CD4-positive, alpha-beta T cell treated with Interleukin-1 beta for 1 hour (primary cell): ENCODE data around the gene KCNMB2.
"Not testable (repeated sequence)": the region's sequence is repeated elsewhere in the genome, so short reads cannot be mapped to it uniquely, and the experiment has no call there.

Source experiments
- DNase-seq, 2 donors: peaks; one replicate each; pipeline ENCODE4 v3.0.0-alpha.2; 2020 to 2022

The KCNMB2 gene

DNA sequence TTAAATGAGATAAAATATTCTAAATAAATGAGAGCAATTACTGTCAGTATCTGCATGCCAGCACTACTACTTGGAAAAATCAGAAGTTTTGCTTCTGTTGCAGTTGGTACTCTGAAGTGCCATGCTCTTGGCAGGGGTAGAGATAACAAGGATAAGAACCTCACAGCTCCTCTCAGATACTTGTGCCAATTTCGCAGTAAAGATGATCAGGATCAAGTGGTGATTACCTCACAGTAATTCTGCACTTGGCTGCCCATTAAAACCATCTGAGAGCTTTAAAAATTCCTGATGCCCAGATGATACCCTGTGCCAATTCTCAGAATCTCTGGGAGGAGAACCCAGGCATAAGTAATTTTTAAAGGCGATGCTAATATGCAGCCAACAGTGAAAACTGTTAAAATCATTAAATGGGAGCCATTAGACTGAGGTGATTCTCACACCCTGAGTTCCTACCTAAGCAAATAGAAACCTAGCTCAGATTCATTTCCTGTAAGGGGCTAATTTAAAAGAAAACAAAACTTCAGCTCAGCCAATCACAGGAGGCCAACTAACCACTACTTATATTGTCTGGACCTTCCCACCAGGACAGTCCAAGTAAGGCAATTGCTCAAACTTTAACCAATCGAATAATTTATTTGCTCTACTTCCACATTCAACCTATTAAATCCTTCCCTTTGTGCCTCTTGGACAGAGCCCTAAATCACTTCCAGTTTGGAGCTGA lies 171.2 kb downstream of the KCNMB2 start:
- no peak for DNase-seq

DNA sequence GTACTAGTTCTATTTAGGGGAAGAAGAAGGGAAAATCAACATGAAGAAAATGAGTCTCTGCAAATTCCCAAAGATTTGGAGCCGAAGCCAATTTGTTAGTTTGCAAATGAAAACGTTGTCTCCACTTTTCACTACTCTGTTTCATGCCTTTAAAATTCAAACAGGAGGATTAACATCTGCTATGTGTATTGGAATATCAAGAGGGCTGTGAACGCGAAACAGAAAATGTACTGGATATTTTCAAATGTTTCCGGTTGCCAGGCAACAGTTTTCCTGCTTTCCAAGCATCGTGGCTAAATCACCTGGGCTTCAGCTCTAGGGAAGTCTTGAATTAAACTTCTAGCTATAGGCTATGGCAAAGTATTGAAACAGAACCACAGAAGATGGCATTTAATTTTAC lies 172.8 kb downstream of the KCNMB2 start:
- DNase-seq = no peak

DNA sequence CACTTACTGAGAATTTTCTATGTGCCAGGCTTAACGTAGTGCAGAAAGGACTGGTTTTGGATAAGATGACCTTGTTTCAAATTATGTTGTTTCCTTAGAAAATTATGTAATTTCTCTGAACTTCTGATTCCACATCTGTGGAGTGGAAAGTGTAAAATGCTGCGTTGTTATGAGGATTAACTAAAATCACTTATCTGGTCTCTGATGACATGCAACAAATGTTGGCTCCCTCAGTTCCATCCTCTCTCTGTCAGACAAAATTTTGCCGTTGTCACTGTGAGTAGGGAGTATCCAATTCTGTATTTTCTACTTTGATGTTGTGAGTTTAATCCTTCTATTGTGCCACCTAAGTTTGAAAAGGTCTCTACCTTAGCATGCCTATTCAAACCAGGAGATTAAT lies 175.5 kb downstream of the KCNMB2 start:
- DNase-seq = no peak

DNA sequence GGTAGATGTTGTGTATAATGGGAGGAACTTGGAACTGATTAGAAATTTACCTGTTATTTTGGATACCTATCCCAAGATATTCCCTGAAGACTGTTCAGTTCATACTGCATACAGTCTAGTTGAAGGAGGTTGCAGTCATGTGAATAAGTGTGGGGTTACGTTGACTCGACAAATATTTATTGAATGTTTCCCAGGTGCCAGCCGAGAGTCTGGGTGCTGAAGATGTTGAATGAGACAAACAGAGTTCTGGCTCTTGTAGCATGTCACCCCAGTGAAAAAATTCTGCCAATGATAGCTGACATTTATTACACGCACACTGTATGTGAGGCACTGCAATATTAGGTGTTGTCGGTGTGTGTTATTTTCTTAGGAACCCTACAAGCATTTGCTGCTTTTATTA lies 176.0 kb downstream of the KCNMB2 start:
- DNase-seq = no peak

DNA sequence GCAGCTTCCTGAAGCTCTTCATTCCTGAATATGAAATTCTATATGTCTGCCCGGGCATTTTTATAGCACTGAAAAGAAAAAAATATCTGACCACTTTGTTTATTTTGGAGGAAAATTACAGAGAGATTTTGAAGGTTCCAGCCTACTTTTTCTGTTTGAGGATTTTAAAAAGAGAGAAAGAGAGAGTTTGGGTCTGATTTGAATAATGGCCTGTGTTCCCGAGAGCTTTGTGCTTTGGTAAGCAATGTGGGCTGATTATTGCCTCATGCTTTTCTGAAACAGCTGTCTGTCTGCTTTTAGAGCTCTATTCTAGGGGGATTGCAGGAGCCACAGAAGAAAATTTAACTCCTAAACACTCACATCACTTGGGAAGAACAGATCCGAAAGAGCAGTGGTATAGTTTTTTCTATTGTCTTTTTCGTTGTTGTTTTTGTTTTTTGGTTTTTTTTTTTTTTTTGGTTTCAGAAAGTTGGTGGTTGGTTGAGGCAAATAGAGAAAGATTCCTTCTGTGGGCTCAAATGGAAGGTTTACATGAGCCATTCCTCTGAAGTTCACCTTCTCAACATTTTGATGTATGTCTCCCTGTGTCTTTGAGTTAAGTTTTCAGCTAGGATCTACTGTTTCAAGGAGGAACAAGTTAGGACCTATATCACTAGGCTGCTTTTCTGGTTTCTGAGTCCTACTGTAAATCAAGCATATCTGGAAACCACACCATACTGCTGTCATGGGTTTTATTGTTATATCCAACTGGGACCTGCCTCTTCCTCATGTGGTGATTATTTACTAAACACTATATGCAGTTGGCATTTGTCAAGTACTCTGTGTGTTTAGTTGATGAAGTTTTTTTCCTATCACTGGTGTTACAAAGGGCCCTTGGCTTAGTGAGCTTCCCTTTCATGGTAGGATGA lies 178.9 kb downstream of the KCNMB2 start:
- no peak for DNase-seq

DNA sequence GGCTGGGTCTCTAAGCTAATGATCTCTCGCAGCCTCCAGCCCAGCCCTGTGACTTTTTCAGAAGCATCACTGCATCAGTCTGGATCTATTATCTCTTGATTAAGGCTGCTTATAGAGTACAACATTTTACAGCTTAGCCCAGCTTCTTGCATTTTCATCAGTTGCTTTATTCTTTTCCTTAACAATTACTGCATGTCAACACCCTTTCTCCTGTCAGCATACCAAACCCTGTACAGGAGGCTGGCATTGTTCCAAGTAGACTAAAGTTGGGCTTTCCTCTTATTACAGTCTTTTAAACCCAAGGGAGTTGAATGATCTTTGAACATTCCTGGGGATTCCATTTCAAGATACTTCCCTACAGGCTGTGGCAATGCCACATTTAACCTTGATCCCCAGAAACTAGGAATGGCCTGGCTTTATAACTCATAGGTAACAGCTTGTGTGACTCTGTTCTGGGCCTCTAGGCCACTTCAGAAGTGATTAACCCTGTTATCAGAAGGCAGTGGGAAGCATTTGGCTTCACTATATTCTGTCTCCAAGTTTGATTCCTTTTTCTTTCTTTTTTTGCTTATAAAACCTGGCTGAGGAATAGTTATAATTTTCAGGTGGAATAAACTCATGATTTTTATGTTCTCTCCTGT lies 182.9 kb downstream of the KCNMB2 start:
- DNase-seq = no peak

DNA sequence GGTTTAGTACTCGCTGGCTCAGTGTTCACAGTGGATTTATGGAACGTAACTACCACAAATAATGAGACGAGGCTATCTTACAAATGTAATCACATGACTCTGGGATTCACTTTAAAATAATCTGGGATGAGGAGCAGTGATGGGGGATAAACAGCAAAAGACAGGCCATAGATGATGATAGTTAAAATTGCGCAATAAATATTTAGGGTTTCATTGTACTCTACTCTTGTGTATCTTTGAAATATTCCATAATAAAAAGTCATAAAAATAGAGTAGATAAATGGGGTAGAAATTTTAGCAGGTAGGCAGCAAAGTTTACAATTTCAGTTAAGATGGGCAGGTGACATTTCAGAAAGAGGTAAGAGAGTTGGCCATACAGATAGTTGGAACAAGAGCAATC lies 196.6 kb downstream of the KCNMB2 start:
- no peak for DNase-seq

DNA sequence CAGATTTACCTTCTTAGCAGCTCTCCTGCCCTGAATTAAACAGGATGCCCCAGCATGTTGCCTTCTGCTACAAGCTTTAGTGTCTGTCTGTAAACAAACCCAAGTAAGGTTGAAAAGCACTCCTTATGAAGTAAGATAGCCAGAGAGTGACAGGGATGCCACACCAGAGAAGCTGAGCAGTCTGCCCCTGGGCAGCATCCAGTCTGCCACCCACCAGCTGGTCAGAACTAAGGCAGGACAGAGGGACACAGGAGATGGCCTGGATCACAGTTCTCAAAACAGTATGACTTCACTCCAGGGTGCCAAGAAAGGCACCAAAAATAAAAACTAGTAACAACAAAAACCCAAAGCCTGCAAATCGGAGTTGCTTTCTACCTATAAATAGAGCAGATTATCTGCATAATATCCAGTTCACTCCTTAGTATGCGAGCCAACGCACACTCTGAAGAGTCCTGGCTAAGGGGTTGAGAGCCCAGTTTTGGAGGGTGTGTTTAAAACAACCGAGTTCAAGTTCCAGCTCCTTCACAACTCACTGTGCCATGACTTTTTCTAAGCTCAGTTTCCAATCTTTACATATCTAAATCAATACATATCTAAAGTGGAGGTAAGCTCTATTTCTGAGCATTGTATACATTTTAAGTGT lies 198.9 kb downstream of the KCNMB2 start:
- DNase-seq = no peak

DNA sequence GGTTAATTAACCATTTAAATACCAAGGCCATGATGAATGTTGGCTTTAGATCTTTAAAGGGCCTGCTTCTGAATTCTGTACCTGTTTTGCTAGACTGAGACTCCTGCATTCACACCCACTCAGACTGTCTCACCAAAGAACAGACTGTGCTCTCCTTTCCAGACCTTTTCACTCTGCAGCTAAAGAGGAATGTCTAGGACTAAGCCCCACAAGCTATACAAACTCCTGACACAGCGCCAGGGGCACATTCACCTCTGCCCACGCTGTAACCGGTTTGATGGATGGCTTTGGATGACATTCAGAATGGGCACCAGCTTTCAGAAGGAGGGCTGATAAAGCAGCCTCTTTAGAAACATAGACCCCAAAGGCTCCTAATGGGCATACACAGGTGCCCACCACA lies 200.1 kb downstream of the KCNMB2 start:
- no peak for DNase-seq

DNA sequence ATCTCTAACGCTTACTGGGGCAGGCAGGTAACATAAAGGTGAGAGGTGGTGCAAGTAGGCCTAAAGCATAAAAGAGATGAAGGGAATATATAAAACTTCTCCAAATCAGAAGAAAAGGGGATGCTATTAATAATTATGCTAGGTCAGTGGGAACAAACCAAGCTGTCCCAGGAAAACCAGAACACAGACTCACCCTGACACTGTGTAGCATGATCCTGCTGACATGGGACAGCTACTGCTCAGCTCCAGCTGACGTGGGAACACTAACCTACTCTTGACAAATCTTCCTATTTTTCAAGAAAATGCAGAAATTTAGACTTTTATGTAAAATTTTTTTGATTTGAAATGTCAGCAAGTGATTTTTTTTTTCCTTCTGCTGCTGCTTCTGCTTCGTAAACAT lies 203.5 kb downstream of the KCNMB2 start:
- DNase-seq = no peak

DNA sequence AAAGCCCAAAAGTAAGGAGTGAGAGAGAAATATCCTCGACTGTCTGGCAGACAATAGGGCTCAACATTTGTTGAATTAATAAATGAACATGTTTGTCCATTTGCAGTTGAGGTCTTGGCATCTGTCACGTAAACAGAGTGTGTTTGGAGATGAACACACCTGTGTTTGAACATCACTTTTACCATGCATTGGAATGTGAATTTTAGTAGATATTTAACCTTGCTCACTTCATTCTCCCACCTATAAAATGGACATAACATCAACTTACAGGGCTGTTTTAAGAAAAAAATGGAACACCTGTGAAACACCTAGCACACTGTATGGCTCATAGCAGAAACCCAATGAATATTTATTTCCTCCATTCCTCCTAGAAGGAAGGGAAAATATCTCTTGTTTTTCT lies 204.8 kb downstream of the KCNMB2 start:
- DNase-seq = no peak

DNA sequence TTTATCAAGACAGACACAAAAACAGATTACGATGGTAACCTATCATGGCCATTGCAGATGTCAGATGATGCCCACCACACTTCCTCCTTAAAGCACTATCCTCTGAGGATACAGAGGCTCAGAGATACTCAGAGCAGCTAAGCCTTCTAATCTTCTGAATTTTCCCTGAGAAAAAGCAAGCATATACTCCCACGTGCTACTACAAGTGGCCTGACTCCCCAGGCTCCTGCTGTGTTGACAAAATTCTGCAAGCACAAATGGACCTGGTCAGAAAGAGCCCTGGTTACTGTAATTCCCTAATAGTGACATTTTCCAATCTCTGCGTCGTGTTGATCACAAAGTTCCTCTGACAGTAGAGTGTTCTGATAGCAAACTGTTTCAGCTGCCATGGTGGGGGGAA lies 207.1 kb downstream of the KCNMB2 start:
- DNase-seq = no peak

DNA sequence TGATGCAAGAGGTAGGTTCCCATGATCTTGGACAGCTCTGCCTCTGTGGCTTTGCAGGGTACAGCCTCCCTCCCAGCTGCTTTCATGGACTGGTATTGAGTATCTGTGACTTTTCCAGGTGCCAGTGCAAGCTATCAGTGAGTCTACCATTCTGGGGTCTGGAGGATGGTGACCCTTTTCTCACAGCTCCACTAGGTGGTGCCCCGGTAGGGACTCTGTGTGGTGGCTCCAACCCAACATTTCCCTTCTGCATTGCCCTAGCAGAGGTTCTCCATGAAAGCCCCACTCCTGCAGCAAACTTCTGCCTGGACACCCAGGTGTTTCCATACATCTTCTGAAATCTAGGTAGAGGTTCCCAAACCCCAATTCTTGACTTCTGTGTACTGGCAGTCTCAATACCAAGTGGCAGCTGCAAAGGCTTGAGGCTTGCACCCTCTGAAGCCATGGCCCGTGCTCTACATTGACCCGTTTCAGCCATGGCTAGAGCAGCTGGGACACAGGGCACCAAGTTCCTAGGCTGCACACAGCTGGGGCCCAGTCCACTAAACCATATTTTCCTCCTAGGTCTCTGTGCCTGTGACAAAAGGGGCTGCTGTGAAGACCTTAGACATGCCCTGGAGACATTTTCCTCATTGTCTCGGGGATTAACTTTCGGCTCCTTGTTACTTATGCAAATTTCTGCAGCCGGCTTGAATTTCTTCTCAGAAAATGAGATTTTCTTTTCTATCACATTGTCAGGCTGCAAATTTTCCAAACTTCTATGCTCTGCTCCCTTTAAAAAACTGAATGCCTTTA lies 209.8 kb downstream of the KCNMB2 start:
- DNase-seq = not testable (repeated sequence)

DNA sequence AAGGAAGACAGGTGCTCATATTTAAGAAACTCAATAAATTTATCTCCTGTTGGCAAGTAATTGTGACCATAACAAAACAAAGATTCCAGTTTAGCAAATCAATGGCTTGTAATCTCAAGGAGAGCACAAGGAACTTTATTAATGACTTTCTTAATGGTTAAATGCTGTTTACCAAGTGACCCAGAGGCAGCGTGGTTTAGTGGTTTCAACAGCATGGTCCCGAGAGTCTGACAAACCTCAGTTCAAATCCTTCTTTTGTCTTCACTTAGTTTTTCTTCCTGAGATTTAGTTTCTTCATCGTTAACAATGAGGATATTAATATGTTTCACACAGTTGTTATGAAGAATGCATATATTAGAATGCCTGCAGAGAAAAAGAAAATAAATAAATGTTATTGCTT lies 212.6 kb downstream of the KCNMB2 start:
- DNase-seq = no peak

DNA sequence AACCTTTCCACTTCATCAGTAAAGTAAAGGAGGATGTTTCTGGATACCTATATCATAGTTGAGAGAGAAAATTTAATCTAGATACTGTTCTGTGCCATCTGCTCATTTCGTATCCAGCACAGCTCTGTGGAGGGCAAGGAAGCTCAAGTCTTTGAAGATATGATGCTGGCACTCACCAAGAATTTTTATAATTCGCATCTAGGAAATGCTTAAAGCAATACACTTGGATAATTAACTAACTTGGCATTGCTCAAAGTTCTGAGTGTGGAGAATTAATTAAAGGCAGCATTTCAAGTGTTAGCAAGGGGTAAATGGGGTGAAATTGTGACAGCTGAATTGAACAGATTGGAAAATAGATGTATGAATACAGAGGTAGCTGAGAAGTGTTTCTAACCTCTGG lies 213.2 kb downstream of the KCNMB2 start:
- DNase-seq = no peak

DNA sequence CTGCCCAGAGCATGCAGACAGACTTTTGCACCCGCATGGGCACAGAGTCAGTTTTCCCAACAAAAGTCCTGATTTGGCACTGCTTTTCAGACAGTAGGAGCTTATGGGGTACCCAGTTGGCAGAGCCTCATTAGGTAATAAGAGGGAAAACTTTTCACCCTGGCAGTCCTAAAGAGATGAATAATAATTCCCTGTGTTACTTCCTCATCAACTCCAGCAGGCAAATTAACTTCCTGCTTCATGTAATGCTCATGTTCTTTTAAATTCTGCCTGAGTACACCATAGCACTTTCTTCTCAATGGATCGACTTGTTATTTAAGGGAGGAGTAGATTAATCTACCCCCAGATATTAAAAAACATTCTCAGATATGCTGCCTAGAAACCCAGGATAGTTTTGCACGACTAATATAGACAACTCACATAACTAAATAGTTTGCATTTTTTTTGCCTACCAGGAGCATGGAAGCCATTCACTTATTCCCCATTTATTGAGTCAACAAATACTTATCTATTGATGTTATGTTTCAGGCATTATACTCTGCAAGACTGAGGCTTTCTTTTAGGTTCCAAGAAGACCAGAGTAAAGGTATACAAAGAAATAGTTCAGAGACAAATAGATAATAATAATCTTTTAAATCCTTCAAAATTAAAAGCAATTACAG lies 214.5 kb downstream of the KCNMB2 start:
- DNase-seq = no peak

DNA sequence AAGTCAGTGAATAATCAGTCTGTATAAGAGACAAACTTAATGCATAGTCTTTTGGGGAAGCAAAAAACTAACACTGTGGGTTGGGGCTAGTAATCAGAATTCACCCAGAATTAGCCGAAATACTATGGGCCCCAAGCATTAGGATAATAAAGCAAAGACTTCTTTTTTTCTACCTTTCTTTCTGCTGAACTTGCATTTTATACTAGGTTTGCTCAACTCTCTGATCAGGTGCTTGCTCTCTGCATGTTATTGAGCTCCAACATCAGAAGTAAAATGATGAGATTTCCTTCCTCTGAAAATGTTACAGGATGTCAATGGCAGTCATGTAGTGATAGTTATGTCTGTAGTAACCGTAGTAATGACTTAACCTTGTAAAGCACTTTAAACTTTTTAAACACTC lies 216.6 kb downstream of the KCNMB2 start:
- DNase-seq = no peak

DNA sequence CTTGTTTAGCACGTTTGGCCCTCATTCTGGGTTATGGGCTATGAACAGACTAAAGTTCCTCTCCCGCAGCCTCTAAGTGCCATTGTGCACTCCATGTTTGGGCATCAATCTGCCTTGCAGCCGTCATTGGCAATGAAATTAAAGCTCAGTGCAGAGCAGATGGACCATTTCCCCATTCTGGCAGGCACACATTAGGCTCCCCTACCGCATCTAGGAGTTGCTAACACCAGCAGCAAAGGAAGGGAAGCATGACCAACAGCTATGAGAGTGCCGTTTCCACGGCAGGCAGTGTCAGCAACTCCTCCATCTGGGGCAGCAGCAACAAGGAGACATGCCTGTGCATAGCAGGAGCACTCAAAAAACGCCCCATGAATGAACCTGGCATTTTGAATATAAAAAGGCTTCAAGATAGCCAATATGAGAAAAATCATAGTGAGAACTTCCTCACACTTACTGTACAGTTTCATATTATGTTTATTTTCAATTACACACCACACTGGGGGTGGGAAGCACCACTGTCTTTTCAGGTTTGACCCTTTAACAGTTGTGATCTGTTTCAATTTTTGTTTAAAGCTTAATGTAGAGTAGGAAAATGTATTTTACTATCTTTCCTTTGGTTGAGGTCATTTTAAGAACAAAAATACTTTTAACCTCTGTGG lies 218.7 kb downstream of the KCNMB2 start:
- DNase-seq = no peak

DNA sequence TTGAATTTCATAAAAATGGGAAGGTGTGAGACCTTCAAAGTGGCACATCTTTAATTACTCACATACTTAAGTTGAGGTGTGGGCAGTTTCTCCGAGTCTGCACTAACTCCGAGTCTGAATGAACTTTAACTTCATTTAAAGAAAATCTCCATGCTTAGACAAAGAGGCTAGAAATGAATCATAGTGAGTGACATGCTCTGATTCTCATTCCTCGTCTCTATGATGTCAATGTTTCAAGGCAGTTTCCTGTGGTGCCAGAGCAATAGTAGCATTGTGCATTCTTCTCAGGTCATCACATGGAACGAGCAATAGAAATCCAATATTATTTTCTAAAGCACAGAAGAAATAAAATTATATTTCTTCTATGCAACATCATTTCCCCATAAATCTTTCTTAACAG lies 224.8 kb downstream of the KCNMB2 start:
- DNase-seq = no peak

DNA sequence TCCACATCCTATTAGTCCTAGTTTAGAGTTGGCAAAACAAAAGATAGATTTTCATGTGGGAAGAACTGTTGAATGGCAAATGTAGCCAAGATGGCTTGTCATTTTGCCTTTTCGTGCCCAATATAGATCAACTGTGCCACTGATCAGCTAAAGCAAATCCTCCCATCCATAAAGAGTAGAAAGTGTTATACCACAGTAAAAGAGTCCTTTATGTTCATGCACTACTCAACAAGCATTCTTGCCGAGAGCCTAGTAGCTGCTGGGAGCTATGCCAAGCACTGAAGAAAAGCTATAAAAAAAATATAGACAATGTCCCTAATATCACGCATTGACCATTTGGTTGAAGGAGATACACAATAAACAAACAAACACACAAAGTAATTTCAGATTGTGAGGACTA lies 225.2 kb downstream of the KCNMB2 start:
- DNase-seq = no peak

DNA sequence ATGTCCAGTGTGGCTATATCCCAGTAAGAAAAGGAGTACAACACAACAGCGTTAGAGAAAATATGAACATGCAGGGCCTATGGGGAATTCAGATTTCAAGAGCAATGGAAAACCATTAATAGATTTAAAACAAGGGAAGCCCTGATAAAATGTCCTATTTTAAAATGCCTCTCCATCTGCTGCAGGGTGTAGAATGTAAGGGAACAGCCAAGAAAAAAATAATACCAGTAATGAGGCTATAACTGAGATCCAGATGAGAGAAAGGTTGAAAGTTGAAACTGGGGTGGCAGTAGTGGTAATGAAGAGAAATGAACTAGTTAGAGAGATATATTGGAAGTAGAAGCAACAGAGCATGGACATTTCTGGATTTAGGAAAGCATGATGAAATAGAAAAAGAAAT lies 226.1 kb downstream of the KCNMB2 start:
- no peak for DNase-seq
